ENCODE results near the gene TUBGCP2.

DNA sequence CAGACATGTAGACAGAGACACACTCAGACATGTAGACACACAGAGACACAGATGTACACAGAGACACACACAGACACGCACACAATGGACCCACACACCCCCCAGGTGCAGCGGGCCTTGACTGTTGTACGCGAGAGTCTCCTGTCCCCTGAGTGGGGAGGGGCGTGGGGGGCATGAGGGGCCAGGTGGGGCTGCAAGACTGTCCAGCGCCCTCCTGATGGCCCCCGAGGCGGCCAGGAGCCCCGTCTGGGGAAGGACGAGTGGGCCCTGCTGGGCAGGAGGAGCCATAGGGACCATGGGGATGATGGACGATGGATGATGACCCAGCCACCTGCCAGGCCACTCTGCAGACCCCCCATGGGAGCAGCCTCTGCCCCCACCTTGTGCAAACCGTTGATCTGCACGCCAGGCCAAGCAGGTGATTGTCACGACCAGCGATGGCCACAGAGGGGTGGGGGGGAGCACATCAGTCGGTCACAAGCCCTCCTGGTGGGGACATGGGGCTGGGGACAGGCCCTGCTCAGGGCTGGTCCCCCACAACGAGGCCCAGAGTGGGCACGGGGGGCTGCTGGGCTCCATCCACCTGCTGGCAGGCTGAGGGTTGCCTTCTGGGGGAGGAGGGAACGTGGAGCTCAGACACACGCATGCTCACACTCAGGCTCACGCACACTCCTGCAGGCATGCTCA, 59.4 kb downstream of the TUBGCP2 start:
- TF ChIP-seq CTCF (IDR thresholded peaks at IDR 0.05; ENCODE audit: low read depth, low read length, poor library complexity, severe bottlenecking) (no peak), EZH2phosphoT487 (IDR thresholded peaks at IDR 0.05; ENCODE audit: borderline replicate concordance, low read length) (no peak)
